Stimulated activated CD8-positive, alpha-beta memory T cell treated with anti-CD3 and anti-CD28 coated beads, Interleukin-15, amount 100 ng/mL, for 4 hours (primary cell): Measurements from ENCODE around the gene PNMA1.

Source experiments
- DNase-seq, 2 donors: peaks; one replicate each; pipeline ENCODE4 v3.0.0-alpha.2; 2020; ENCODE audit warnings: low read depth in 2 of 2

Gene PNMA1

GRCh38 chr14:73751157-73751691 is 37.0 kb upstream of the PNMA1 start:
- no peak for DNase-seq

GRCh38 chr14:73750531-73750901 is 36.3 kb upstream of the PNMA1 start:
- no peak for DNase-seq

- no peak for DNase-seq
Measured at GRCh38 chr14:73749706-73750530, 35.7 kb upstream of the PNMA1 start.

DNA sequence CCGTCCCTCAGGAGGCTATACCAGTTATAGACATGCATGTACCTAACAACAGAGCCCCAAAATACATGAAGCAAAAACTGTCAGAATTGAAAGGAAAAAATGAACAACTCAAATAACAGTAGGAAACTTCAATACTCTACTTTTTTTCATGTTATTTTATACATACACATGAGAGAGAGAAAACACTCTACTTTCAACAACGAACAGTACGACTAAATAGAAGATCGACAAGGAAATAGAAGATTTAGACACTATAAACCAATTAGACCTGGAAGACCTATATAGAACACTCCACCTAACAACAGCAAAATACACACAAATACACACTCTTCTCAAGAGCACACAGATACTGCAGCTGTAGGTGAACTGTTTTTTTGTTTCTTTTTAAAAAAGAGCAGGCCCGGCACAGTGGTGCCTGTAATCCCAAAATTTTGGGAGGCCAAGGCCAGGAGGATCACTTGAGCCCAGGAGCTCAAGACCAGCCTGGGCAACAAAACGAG is 34.7 kb upstream of the PNMA1 start:
- DNase-seq: no peak

GRCh38 chr14:73747379-73748211 is 33.4 kb upstream of the PNMA1 start:
- DNase-seq: no peak

- no peak for DNase-seq
Measured at GRCh38 chr14:73746520-73747378, 32.6 kb upstream of the PNMA1 start.

DNA sequence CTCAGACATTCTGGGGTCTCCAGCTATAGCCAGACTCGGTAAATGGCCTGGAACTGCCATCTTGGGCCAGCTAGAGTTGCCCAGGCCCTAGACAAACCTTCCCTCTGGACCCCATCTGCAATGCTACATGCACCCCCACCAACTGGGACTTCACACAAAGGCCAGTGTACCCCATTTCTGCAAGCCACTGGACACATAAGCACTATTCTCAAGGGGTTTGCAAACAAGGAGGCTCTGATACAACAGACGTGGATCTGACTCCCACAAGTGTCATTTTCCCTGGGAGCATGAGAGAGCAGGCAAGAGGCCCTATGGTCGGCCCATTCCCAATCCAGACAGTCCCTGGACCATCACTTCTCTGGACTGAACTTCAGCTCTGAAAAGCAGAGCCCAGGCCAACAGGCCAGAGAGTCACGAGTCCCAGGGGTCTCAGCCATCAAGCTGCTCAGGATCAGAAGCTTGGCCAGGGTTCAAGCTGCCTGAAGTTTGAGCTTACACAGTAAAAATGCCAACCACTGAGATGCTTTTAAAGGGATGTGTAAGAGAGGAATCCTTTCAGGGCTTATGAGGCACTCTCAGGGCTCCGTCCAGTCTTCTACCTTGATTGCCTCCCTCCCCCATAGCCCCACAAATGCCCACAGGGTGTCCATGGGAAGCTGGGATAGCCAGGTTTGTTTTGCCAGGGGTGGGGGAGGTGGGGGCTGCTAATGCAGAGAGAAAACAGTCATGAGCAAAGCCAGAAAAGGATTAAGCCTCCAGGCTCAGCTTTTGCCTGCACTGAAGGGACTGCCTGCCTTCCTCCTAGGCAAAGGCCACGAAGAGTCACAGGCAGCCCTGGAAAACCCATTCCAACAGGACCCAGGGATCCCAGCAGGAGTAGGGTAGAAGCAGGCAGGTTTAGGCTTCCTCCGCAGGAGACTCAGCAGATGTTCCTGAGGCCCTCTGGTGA is 31.7 kb upstream of the PNMA1 start:
- DNase-seq: no peak

DNA sequence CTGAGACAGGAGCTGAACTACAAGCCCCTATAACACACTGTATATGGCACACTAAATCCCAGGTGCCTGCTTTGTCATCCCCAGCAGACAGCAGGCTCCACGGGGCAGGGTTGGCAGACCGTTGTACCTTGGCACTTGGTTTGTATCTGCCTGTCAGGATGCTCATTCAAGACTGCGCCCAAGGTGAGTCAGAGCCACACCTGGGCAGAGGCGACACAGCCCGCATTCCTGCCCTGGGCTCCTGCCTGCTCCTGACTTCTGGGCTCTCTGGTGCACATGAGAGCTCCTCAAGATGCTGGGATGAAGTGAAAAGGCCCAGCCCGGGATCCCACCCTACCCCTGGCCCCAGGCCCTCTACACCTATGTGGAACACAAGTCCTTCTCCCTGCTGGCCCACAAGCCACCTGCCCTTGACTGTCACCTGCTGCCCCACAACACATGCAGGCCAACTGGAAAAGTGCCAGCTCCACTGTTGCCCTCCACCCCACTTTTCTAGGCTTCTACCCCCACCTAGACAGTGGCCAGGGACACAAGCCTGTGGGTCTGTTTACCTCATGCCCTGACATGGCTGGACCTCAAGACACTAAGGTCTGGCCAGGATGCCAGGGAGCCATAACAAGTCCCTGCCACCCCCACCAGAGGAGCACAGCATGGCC is 30.8 kb upstream of the PNMA1 start:
- DNase-seq: no peak

- no peak for DNase-seq
Measured at GRCh38 chr14:73744175-73744867, 30.1 kb upstream of the PNMA1 start.

DNA sequence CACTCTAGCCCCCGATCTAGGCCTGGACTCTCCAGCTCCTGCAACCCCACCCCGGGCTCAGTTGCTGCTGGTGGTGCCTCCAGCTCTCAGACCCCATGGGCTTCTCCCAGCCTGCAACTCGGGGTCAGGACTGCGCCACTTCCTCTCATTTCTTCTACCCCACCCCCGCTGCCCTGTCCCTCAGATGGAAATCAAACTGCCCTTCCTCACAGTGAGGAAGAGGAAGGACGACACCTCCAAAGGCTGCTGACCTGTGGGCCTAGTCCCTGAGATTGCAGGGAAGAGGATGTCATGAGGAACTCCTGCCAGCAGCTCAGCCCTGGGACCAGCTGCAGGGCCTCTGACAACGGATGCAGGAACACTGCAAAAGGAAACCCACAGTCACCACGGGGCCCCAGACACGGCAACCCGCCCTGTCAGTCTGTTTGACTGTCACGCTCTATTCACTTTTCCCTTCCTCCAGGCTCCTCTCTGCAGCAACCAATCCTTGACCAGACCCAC is 29.3 kb upstream of the PNMA1 start:
- no peak for DNase-seq

- no peak for DNase-seq
Measured at GRCh38 chr14:73742520-73743238, 28.5 kb upstream of the PNMA1 start.

- DNase-seq: no peak
Measured at GRCh38 chr14:73741876-73742519, 27.8 kb upstream of the PNMA1 start.

DNA sequence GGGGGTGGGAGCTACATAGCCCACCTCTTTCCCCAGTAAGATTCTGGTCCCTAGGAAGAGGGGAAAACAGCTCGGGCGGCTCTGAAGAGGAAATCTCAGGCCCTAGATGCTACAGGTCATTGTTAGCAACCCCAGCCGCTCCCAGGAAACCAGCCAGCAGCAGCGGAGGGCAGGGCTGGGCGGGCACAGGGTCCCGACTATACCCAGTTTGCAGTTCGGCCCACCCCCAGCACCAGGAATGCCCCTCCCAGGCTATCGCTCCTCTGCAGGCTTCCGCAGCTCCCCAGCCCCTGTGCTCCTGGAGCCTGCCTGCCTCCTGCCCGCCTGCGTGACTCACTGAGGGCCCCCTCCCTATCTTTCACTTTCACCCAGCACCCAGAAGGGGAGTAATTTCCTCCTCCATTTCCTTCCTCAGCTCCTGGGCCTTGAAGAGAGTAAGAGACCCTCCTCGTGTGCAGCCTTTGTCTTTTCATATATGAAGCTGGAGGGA is 27.2 kb upstream of the PNMA1 start:
- peak in 1 of 2 donors; percentile 54 for DNase-seq

DNA sequence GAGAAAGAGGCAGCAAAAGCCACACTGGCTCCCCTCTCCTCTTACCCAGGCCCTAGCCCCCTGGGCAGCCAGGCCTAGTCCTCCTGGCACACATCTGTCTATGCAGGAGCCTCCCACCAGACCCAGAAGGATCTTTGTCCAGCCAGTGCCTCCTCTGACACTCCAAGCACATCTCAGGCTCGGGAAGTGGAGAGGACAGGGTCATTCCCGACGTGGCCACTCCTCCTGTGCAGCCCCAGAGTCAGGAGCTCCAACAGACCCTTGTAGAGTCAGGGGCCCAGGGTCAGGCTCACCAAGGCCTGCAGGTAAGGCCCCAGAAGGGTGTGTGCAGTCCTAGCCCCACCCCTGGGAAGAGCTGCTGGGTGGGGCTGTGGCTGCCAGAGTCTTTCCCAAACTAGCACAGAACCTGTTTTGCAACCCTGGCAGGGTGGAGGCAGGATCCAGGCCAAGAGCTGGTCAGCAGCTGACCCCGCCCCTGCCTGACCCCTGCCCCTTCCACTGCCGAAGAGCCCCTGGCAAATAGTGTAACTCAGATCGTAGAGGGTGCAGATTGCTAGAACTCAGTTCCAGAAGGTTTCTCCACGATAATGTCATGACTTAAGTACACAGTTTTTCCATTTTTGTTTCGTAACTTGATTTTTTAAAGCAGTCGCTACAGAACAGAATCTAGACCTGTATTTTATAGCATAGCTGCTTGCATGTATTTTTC is 26.6 kb upstream of the PNMA1 start:
- no peak for DNase-seq

DNA sequence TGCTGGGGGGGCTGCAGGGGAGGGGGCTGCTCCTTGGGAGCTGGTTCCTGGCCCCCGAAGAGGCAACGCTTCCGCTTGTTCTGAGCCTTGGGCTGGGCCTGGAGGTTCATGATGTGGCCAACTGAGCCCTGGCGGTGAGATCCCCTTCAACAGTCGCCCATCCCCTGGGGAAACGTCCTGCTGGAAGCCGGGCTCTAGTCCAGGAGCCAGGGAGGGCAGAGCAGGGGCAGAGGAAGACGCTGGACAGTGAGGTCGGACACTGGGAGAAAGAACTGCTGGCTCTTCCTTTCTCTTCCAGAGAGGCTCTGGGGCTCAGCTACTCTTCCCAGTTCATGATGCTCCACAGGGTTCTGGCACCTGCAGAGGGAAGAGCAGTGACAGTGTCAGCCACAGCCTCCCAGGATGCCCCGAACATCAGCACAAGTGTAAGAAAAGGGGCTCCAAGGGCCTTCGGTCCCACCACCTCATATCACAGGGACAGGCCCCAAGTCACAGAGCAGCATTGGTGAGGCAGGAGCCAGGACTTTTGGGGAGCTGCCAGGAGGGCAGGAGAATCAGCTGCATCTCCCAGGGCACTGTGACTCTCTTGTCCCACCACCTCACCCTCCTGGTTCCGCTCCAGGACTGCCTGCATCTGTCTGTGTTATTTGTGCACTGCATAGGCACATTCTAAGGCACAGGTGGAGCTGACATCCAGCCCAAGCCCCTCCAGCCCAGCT is 25.9 kb upstream of the PNMA1 start:
- no peak for DNase-seq

DNA sequence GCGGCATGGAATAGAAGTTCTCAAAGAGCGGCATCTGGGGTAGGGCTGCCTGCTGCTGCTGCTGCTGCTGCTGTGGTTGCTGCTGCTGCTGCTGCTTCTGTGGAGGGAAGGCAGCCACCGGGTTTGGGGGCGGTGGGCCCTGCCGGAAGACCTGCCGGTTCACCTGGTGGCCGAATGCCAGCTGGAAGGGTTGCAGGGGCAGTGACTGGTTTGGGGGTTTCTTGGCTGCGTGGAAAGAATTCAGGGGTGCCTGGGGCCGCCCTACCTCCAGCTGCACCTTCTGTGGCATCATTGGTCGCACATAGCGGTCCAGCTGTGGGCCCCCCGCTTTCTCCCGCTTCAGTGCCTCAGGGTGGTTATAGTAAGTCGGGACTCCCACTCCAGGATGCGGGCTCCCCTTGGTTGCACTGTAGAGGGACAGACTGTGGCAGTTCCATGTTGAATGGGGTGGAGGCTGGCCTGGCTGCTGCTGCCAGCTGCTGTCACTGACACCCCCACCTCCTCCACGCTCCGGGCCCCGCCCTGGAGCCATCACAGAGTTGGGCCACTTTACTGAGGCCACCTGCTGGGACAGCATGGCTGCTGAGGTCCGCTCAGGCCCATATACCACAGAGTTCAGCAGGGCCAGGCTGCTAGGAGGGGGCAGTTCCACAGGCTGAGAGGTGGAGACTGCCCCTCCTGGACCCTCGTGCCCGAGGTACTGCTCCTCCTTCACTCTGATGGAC is 25.2 kb upstream of the PNMA1 start:
- DNase-seq: no peak
